GM21619 (cell line): Measurements from ENCODE around the gene TANGO6.

Source experiments
- ATAC-seq: cut with Tn5 transposase; IDR thresholded peaks from one replicate; pipeline ENCODE4 v1.9.1; 2021; ENCODE audit not compliant: unreplicated experiment

TANGO6 gene

DNA sequence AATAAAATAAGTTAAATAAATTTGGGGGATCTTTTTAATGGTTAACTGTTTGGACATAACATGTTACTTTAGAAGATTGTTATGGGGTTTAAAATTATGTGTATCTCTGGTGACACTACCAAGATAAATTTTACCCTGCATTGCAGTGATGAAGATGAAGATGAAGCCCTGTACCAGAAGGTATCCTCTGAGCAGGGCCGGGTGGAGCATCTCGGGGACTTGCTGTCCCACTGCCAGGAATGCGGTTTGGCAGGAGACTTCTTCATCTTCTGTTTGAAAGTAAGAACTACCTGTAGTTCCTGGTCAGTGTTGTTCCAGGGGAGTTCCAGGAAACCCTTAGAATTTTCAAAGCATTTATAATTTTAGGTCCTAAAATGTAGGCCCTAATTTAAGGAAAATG, 64.0 kb downstream of the TANGO6 start:
- no peak for ATAC-seq

DNA sequence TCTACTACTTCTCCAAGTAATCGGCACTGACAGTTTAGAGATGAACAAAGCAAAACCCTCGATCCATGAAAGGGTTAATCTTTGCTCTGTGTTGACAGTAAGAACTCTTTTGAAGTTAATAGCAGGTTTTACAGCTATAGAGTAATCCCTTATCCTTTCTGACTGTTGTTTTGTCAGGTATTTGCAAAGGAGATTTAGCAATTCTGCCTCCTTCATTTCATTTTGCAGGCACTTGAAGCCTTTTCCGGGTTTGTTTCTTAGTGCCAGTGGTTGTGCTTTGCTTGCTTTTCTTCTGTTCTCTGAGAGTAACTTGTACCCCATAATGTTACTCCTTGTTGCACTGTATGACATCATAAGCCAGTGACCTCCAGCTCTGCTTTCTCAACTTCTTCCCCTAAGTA, 64.5 kb downstream of the TANGO6 start:
- ATAC-seq, result no peak

DNA sequence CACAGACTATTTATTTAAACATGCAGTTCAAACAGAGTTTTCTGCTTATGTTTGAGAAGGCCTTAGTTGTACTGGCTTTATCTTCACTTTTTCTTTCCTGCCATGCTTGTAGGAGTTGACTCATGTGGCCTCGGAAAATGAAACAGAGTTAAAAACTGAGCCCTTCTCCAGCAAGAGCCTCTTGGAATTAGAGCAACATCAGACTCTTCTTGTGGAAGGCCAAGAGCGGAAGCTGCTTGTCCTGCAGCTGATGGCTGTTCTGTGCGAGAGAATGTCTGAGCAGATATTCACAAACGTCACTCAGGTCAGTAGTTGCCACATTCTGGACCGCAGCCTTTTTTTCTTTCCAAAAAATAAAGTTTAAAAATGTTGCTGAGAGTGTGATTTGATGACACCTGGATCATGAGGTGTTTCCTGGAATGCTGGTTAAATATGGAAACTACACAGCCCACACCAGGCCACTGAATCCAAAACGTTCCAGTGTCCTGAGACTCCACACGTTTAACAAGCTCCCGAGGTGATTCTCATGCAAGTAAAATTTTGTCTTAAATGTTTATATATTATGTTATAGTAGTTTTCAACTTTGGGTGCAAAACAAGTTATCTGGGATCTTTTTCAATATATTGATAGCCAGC, 65.9 kb downstream of the TANGO6 start:
- no peak for ATAC-seq

DNA sequence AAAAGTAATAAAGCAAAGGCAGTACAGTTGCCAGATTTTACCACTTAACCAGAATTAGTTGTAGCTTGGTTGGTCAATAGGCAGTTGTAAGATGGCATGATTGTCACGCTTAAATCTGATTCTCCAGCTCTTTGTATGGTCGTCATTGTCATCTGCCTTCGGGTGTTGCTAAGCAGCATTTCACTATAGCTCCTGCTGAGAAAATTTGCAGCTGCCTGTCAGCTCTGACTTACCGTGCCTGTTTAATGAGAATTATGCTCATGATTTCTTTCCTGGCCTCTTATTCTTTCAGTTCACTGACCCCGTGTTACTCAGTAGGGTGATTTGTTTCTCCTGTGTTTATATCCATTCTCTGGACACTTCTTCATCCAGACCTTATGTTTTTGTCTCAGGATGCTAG, 66.7 kb downstream of the TANGO6 start:
- no peak for ATAC-seq

DNA sequence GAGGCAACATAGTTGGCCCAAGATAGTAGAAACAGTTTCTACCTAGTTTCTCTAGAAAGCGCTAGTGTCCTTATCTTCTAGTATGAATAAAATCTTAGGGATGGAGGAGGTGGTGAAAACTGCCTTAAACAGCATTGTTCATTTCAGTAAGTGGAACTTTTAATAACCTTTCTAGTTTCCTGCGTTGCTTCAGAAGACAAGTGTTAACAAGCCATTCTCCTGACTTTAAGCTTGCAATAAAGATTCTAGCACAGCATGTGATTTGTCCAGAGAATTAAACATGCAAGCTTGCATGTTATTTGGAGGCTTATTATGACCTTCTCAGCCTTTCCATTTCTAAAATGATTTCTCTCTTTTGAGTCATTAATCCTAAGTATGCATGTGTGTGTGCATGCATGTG, 72.3 kb downstream of the TANGO6 start:
- no peak for ATAC-seq

DNA sequence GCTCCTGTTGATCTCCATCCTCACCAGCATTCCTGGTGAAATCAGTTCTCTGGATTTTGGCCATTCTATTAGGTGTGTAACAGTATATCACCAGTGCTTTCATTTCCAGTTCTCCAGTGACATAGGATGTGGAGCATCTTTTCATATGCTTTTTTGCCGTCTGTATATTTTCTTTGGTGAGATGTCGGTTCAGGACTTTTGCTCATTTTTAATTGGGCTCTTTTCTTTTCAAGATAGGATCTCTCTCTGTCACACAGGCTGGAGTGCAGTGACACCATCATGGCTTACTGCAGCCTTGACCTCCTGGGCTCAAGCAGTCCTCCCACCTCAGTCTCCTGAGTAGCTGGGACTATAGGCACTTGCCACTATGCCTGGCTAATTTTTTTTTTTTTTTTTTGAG, 74.2 kb downstream of the TANGO6 start:
- ATAC-seq, result no peak

DNA sequence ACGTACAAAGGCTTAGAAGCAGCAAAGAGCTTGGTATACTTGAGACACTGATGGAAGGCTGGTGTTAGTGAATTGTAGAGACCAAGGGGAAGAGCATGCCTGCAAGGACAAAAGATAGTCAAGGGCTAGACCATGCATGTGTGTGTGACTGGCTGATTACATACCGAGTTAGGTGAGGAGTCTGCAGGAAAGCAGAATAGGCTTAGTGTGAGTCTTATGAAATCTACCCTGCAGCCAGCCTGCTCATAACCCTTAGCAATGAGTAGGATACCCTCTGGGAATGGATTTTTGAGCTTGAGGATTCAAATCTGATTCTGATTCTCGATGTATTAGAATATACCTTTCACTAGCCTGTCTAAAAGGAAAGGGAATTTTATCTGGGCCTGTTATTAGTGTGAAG, 77.0 kb downstream of the TANGO6 start:
- ATAC-seq, result no peak

DNA sequence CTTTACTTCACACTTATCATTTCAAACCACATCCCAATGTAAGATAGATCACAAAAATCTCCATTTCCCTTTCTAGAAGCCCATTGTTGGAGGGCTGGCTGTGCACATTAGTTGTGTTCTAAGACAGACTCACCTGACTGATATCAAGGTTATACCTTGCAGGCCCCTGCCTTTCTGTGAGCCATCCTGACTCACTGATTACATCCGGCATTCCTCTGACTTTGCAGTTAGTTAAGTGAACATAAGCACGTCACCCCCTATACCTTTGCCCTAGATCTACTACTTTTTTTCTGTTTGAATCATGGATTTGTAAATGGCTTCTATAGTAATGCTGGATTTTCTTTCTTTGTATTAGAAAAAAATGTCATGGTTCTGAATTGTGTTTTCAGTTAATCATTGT, 78.3 kb downstream of the TANGO6 start:
- no peak for ATAC-seq

DNA sequence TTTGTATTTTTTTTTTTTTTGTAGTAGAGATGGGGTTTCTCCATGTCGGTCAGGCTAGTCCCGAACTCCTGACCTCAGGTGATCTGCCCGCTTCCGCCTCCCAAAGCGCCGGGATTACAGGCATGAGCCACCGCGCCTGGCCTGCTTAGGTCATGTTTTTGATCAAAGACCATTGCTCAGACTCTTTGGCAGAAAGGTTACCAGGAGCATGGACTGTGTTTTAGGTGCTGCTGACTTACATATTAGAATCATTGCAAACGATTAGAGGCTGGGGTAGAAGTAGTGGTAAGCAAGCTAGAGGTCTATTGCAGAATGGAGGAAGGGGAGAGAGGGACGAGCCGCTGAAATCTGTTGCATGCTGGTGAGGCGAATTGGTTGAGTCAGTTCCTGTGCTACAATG, 79.8 kb downstream of the TANGO6 start:
- ATAC-seq, result no peak

DNA sequence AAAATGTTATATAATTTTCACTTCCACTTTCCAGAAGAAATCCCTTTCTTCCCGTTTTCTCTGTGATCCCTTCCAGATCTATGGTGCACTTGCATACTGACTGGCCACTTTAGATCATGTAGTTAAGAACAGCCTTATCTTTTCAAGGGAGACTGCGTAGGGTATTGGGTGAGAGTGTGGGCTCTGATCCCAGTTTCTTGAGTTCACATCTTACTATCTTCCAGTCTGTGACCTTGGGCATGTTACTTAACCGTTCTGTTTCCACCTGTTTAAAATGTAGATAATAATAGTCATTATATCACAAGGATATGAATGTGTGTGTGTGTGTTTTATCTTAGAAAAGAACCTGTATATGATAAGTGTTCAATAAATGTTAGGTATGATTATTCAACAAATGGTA, 83.7 kb downstream of the TANGO6 start:
- no peak for ATAC-seq

DNA sequence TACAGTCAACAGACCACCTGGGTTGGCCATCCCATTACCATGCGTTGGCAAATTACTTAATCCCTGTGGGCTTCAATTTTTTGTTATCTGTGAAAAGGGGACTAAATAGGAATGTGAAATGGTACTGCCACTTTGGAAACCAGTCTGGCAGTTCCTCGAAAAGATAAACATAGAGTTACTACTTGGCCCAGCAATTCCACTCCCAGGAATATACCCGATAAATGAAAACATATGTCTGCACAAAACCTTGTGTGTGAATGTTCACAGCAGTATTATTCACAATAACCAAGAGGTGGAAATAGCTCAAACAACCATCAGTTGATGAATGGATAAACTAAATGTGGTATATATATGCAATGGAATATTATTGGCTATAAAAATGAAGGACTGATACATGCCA, 87.9 kb downstream of the TANGO6 start:
- ATAC-seq, result no peak

DNA sequence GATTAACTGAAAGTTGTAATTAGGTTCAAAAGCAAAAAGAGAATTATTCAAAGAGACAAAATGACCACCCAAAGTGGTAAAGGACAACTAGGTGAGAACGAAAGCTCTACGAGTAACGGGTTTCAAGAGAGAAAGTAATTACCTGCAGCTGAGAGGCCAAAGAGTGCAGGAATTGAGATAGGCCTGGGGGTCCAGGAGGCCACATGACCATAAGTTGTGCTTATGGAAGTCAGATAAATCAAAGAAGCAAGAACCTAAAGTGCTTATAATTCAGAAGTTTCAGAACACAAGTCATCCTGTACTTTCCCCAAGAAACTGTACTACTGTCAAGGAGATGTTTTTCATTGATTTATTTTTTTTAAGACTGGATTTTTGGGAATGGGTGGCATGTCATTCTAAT, 91.1 kb downstream of the TANGO6 start:
- no peak for ATAC-seq

DNA sequence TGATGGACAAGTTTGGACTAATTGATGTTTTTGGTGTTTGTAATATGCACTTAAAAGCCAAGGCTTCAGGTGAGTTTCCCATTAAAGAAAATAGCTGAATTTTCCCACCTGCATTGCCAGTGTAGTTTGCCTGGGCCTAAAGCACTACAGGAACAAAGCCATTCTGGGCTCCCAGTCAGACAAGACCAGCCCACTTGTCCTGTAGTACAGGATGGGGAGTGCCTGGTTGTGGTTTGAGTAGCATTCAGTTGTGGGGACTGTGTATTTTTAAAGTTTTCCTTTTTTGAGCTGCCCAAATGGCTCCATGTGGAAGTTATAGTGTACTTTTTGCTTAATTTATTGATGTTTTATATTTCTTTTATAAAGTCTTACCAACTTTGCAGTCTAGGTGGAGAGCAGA, 91.7 kb downstream of the TANGO6 start:
- no peak for ATAC-seq

DNA sequence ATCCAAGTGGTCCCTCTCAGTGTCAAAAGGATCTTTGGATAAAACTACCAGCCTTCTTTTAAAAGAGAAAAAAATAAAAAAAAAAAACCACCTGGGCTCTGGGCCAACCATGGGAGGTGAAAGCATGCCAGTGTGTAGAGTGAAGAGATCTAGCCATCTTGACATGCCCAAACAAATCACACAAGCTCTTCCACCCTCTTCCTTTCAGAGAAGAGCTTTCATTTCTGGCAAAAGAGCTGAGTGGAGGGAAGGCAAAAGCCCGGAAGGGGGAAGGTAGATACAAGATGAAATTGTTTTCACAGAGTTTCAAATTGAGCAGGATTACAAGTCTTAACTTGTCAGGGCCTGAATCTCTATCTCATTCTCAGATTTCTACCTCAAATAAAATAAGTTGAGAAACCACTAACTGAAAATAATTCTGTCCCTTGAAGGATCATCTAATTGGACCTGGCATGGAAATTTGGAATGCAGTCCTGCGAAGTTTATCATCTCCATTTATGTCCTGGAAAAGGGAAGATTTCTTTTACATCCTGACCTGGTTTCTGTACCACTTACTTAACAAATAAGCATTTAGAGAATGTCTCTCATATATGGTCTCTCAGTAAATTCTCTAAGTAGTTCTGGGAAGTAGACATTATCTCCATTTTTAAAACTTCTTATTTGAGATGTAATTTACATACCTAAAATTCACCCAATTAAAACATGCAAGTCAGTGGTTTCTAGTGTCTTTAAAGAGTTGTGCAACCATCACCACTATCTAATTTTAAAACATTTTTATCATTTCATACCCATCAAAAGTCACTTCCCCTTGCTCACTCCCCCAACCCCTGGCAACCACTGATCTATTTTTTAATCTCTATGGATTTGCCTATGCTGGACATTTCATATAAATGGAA, 93.7 kb downstream of the TANGO6 start:
- ATAC-seq, result no peak

DNA sequence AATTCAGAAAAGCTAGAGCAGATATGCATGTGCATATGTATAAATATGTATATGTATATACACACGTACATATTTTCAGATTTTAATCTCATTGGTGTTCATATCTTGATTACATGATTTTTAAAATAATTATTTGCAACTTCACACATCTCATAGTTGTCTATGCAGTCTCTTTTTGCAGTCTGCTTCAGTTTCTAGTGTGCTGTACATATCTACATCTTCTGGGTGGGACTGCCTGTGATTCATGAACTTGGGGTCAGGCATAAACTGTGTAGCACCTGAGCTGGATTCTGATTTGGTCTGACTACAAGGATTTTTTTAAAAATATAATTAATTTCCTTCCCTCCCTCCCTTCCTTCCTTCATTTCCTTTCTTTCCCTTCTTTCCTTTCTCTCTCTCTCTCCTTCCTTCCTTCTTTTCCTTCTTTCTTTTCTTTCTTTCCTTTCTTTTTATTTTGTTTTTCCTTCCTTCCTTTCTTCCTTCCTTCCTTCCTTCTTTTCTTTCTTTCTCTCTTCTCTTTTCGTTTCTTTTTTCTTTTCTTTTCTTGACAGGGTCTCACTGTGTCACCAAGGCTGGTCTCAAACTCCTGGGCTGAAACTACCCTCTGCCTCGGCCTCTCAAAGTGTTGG, 96.5 kb downstream of the TANGO6 start:
- ATAC-seq, result no peak

DNA sequence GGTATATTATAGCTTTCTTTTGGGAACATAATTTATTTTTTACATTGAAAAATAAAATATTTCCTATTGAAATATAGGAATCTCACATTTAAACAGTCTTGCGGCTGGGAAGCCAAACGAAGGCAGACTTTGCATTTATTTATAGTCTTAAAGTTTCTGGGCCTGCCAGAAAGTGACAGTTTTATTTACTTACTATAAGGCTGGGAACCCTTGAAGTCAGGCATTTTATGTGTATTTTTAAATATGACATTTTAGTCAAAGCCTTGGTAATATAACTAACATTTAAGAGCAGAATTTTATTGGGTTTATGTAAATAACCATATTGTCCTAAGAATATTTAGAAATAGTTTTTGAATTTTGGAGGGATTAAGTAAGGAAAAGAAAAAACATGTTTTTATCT, 97.5 kb downstream of the TANGO6 start:
- no peak for ATAC-seq

DNA sequence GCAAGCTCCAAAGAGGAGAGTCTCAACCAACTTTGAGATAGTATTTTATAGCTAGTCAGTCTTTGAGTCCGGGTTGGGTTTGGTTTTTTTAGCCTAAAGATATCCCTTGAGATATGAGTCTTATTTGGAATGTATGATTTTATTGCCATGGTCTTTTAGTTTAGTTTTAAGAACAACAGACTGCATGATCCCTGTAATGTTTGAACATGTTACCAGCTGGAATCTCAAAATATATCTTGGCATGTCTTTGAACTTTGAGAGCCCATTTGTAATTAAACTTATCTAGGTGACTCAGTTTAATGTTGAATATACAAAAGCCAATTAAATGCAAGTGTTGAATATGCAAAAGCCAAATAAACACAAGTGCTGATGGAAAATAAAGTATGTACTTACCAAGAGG, 100.6 kb downstream of the TANGO6 start:
- ATAC-seq, result no peak

DNA sequence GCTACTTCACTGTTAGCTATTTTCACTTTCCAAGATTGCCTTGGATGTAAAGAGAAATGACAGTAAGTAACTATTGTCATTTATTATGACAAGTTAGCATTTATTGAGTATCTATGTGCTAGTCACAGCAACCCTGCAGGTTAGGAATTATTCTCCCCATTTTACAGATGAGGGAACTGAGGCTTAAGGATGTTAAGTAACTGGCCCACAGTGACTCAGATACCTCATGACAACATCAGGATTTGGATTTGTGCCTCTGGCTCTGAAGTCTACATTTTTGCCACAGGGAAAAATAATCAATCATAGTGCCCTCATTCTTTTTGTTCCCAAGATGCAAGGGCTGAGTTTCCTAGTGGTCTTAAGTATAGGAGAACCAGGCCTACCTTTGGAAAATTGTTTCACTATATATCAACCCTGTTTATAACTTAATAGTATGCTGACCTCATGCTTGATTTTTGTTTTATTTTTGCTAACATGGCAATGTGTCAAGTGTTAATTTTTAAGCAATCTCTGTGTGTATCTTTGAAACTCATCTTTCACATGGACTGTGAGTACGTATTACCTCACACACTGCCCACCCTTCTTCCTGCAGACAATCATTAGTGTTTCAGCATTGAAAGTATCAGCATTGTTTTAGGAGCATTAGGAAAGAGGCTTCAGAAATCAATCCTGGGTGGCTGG, 105.0 kb downstream of the TANGO6 start:
- no peak for ATAC-seq

DNA sequence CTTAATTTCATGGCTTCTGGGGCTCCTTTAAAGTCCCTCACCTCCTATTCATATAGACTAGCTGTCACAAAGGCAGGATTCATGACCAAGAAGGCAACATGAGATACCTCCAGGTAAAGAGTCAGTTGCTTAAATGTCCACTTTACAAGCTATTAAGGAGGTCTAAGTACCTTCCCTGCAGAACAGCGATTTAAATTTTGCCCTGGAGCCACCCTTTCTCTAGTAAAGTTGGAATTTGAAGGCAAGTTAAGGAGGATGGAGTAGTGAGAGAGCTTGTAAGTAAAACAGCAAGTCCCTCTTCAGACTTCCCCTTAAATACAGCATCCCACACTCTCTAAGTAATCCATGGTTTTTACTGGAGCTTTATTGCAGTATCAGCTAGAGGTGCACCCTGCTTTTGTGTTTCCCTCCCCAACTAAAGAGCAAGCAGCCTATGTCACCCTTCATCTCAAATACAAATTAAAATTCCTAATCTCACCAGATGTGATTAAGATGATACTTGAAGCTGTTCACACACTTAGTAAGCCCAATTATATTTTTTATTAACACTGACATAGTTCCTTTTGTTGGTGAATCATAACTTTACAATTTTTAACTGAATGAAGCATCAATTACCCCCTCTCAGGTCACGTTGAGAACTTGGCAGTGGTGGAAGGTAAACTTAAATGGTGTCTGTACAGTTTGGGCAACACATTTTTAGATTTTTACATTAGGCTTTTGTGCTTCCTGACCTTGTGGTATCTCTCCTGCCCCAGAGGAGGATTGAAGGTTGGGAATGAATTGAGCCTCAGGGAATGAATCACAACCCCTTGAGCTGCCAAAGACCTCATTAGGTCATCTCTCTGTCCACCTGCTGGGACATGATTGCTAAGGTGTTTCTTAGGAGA, 108.9 kb downstream of the TANGO6 start:
- no peak for ATAC-seq

DNA sequence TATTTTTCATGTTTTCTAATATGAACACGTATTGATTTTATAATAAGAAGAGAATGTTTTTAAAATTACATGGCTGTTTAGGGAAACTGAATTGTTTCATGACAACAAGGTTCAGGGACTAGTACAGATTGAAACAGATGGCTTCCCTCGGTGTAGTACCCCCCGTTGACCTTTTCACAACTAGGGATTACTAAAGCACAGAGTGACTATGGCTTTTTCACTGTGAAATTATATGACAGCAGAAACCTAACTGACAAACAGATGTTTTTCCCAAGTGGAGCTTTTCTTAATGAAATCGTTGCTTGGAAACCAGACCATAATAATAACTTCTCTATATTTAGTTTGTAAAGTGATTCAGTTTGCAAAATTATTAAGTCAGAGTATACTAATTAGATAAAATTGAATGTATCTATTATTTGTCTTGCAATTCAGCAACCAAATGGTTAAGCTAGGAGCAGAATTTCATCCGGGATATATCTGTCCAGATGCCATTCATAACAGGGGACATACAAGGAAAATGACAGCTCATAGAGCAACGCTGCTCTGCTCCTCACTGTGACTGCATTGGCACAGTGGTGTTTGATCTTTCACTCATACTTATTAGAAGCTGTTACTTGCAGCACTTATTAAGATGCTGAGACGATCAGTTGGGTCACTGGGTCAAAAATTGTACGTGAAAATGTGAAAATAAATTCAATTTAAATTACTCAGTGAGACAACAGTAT, 111.7 kb downstream of the TANGO6 start:
- no peak for ATAC-seq
